Glomerular visceral epithelial cell (primary cell): Measurements from ENCODE around the gene SECISBP2.
"Not testable (repeated sequence)": the region's sequence is repeated elsewhere in the genome, so short reads cannot be mapped to it uniquely, and the experiment has no call there.

Experiments used
- DNase-seq: peaks from one replicate; pipeline ENCODE4 v3.0.0-alpha.2; 2016; ENCODE audit errors: extremely low spot score

Gene SECISBP2

DNA sequence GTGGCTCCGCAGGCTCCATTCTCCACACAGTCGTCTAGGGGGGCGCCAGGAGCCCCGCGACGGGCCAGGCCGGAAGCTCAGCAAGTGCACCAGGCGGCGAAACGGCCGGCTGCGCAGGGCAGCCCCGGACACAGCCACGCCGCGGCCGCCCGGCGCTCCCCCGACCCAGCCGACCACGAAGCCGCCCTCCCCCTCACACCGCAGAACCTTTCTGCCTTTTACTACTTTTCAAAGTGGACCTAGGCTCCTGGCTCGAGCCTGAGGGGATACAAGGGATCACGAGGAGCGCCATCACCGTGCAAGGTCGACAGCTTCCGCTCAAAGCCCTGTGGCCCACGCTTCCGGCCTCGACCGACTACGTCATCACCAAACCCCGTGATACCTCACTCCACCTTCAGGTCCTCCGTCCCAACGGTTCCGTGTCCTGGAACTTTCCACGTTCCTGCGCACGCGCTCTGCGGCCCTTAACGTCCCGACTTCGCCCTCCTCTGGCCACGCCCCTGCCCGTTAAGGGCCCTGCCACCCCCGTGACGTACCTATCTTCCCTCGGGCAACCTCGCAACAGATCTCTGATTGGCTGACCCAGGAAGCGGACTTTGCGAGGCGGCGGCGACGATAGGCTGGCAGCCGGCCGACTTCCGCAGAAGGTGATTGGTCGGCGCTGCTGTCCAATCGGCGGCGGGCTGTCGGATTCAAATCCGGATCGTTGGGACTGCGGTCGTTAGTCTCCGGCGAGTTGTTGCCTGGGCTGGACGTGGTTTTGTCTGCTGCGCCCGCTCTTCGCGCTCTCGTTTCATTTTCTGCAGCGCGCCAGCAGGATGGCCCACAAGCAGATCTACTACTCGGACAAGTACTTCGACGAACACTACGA is 7.6 kb upstream of the SECISBP2 start, which contains the start of gene CKS2:
Gene CKS2 (plus strand): TSS at position 721 of the 871 bp plus-strand sequence. CDS start 98 bp downstream, at position 819.
- DNase-seq, result peak; percentile 100

GRCh38 chr9:89311346-89312221 is 6.7 kb upstream of the SECISBP2 start:
- peak; percentile 33 for DNase-seq

GRCh38 chr9:89312222-89312571 is 6.1 kb upstream of the SECISBP2 start:
- peak; percentile 33 for DNase-seq

DNA sequence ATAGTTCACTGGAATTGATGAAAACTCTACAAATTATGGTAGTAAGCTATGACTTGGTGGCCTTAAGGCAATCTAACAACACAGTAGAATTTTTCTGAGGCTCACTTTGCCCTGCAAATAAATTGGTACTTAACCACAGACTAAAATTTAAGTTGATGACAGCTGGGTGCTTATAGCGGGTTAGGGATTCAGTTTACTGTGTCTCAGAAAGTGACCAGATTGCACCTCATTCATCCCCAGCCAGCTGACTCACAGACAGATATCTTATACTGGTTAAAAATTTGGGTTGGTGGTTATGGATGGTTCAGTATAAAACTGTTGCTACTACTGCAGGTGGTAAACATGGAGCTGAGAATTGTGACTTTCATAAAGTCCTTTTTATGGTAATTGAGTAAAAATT is 4.5 kb upstream of the SECISBP2 start:
- DNase-seq, result peak; percentile 28

DNA sequence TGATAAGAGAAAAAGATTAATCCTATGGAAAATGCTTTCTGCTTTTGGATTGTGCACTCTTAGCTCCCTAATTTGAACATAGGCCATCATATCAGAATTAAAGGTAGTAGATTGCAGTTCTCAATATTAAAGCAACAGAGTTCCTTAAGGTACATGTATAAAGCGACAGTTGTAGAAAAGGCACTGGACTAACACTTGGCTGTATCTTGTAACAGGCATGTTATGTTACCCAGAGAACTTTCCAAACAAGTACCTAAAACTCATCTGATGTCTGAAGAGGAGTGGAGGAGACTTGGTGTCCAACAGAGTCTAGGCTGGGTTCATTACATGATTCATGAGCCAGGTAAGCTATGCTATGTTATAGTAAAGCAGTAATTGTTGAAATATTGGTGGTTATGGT is 3.3 kb upstream of the SECISBP2 start:
- DNase-seq, result no peak

- no peak for DNase-seq
These were observed 2.8 kb upstream of the SECISBP2 start for GRCh38 chr9:89315482-89315881.

- DNase-seq, result no peak
These were observed 1.0 kb upstream of the SECISBP2 start for GRCh38 chr9:89317282-89317681.

DNA sequence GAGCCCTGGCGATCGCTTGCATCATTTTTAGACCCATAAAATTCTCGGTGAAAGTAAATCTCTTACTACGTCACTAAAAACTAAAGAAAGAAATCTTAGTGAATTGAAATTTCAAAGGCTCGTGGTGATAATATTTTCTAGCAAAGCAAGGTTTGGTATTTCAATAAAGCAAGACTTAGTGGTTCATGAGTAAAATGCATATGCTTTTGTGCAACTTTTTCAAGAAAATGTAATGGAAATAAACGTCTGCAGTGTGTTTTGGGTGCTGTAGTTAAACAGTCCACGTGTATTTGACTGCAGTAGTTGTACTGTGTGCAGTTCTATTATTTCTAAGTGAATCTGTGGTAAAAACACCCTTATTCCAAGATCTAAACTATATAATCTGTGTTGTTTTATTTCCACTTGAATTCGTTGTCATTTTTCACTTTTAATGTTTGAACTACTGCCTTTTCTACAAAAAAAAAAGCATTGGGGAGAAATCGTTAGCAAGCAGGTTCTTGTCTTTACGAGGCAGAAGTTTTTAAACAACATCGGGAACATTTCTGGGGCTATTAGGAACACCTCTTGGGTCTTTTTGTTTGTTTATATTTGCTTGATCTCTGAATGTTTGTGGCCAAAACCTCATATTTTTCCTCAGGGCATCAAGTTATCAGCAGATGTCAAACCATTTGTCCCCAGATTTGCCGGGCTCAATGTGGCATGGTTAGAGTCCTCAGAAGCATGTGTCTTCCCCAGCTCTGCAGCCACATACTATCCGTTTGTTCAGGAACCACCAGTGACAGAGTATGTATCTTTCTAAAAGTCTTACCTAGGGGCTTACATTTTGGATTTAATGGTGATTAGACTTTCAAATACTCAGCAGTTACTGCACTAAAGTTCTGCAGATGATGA is 960 bp downstream of the SECISBP2 start:
- DNase-seq, result no peak

DNA sequence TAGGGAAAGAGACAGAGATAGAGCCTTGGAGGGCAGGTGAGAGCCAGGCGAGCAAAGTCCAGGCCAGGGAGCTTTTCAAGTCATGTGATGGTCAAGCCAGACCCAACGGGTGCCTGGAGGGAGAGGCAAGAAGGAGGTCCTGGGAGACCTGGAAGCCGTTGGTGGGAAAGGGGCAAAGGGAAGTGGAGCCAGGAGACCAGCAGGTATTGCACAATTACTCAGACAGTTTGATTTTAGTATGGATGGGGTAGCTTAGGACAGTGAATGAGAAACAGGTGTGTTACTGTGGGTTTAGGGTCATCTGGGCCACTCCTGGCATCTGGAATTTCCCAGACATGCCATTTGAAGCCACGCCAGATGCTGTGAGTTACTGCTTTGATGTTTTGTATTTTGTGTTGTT is 5.1 kb downstream of the SECISBP2 start:
- DNase-seq, result no peak

- DNase-seq, result no peak
These were observed 7.4 kb downstream of the SECISBP2 start for GRCh38 chr9:89325733-89326132.

DNA sequence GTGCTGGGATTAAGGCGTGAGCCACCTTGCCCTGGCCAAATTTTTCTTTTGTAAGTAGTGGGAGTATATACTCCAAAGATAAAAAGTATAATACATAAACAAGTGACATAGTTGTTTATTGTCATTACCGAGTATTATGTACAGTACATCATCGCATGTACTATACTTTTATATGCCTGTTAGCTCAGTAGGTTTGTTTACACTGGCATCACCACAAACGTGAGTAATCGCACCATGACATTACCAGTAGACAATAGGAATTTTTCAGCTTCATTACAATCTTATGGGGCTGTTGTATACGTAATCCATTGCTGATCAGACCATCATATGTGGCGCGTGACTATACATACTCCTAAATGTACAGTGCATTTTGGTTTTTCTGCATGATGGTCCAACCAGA is 9.8 kb downstream of the SECISBP2 start:
- DNase-seq, result no peak

GRCh38 chr9:89329917-89330316 is 11.6 kb downstream of the SECISBP2 start:
- DNase-seq, result no peak

GRCh38 chr9:89330513-89330912 is 12.2 kb downstream of the SECISBP2 start:
- no peak for DNase-seq

DNA sequence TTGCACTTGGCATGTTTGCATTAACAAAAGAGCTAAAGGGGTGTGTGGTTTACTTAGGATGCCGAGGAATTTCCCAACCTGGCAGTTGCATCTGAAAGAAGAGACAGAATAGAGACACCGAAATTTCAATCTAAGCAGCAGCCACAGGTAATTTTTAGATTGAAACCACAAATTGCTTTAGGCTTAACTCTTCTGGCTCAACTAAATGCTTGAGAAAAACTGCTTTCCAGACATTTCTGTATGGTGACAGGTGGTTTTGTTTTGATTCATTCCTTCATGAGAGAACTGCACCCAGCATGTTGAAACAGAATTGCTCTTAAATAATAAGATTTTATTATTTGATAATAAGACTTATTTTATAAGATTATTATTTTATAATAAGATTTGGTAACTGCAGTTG is 21.5 kb downstream of the SECISBP2 start:
- DNase-seq, result no peak

DNA sequence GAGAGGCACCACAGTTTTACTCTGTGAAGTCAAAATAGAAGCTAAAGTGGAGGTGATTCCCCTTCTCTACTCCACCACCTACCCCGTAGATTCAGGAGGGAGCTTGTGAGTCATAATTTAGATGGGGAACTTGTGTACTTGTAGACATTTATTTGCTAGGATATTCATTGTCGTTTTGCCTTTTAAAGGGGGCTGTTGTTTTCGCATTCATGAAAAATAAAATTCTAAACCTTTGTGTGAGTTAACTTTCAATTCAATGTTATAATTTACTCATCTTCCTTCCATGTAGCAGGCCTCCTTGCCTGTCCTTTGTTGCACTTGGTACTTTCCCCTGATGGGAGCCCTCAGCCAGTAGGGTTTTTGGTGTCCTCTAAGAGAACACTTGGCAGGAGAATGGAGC is 22.0 kb downstream of the SECISBP2 start:
- DNase-seq, result no peak

- DNase-seq, result no peak
These were observed 23.9 kb downstream of the SECISBP2 start for GRCh38 chr9:89342213-89342612.

GRCh38 chr9:89342948-89343347 is 24.6 kb downstream of the SECISBP2 start:
- no peak for DNase-seq

DNA sequence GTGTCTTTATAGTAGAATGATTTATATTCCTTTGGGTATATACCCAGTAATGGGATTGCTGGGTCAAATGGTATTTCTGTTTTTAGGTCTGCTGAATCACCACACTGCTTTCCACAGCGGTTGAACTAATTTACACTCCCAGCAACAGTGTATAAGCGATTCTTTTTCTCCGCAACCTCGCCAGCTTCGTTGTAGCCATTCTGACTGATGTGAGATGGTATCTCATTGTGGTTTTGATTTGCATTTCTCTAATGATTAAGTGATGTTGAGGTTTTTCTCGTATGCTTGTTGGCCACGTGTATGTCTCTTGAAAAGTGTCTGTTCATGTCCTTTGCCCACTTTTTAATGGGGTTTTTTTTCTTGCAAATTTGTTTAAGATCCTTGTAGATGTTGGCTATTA is 25.5 kb downstream of the SECISBP2 start:
- not testable (repeated sequence) for DNase-seq

DNA sequence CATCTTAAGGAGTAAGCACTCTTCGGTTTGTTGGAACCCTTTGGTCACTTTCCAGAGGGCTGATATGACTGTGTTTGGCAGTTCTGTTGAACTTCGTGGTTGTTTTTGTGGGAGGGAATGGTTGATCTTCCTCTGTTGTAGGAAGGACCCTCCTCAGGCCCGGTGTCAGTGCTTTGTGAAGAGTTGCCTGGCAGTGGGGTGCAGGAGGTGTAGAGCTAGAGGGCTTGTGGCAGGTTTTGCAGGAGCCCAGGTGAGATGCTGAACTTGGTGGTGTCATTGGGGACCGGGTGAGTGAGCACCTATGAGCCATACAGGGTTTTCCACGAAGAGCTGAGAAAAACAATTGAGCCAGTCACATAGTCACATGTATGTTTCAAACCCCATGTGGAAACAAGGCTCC is 27.2 kb downstream of the SECISBP2 start:
- DNase-seq, result no peak

GRCh38 chr9:89346696-89347095 is 28.4 kb downstream of the SECISBP2 start:
- DNase-seq, result no peak

DNA sequence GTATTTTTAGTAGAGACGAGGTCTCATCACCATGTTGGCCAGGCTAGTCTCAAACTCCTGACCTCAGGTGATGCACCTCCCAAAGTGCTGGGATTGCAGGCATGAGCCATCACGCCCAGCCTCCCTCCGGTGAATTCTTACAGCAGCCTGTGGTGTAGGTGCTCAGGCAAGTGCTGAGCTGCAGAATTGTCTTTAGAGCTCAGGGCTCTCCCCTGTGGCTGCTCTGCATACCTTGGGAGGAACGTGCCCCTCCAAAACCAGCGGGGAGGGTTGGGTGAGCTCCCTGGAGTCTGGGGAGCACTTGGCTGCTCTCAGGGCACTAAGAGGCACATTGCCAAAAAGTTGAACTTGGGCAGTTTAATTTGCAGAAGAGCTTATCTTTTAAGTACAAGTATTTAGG is 29.4 kb downstream of the SECISBP2 start:
- no peak for DNase-seq

GRCh38 chr9:89349607-89350006 is 31.3 kb downstream of the SECISBP2 start:
- DNase-seq, result no peak
